ENCODE results near the gene ERAP2.

DNA sequence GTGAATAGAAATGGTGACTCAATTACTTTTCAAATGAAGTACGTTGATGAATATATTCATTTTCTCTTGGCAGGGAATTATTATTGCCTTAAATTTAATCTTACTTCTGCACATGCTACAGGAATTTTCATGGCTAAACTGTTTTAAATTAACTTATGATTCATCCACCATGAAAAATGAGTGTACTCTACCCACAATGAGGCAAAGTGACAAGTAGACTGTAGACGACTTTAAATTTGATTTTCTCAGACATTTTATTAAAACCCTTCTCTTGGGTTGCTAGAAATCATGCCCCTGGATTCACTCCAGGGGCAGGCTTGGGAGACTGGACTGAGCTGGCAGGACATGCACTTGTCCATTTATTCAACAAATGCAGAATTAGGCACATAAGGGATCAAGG, 23.5 kb upstream of the ERAP2 start:
- TF ChIP-seq, protein P1, sequence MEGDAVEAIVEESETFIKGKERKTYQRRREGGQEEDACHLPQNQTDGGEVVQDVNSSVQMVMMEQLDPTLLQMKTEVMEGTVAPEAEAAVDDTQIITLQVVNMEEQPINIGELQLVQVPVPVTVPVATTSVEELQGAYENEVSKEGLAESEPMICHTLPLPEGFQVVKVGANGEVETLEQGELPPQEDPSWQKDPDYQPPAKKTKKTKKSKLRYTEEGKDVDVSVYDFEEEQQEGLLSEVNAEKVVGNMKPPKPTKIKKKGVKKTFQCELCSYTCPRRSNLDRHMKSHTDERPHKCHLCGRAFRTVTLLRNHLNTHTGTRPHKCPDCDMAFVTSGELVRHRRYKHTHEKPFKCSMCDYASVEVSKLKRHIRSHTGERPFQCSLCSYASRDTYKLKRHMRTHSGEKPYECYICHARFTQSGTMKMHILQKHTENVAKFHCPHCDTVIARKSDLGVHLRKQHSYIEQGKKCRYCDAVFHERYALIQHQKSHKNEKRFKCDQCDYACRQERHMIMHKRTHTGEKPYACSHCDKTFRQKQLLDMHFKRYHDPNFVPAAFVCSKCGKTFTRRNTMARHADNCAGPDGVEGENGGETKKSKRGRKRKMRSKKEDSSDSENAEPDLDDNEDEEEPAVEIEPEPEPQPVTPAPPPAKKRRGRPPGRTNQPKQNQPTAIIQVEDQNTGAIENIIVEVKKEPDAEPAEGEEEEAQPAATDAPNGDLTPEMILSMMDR (IDR thresholded peaks at IDR 0.05): no peak
- no peak for TF ChIP-seq POLR2A (IDR thresholded peaks at IDR 0.05)
